ENCODE measurements around the gene PHRF1. TPM values are rescaled to one million over a fixed set of nuclear protein-coding genes. Genes with fewer than 3 reads are reported as not detected.

PHRF1 gene
- total RNA-seq, 2 donors from 2014 or later: 31.3 to 39.6 TPM

DNA sequence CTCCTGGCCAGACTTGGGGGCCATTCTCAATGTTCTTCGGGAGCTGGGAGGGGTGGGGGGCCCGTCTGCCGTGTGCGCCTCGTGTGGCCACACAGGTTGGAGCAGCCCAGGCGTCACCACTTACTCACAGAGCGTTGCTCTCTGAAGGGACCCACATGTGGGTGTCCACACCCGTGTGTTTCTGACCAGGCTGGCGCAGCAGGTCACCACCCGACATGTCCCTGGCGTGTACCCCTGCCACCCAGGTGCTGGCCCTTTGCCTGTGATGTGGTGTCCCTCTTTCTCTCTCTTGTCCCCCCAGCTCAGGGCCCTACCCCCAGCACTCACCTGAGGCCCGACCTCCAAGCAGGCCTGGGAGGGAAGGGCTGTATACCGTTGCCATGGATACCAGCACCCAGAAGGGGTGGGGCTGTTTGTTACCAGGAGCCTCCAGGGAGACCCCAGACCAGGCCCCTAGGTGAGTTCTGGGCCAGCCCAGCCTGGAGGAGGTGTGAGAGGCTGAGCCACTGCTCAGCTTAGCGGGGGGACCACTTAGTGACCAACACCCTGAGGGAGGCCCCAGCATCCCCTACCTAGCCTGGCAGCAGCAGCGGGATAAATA, 17.1 kb upstream of the PHRF1 start:
- H3K9me3 ChIP-seq: no peaks in the 10 kb centered on the region
- H3K27me3 ChIP-seq (replicated peaks; ENCODE audit: insufficient read depth): no peaks in the 10 kb centered on the region
- ATAC-seq (ENCODE audit: insufficient number of reproducible peaks, low FRiP score, low read depth): no peak
- no peak for DNase-seq (ENCODE audit: low spot score)
- no peak overlapping the region for H3K4me3 ChIP-seq
- TF ChIP-seq, protein P1, sequence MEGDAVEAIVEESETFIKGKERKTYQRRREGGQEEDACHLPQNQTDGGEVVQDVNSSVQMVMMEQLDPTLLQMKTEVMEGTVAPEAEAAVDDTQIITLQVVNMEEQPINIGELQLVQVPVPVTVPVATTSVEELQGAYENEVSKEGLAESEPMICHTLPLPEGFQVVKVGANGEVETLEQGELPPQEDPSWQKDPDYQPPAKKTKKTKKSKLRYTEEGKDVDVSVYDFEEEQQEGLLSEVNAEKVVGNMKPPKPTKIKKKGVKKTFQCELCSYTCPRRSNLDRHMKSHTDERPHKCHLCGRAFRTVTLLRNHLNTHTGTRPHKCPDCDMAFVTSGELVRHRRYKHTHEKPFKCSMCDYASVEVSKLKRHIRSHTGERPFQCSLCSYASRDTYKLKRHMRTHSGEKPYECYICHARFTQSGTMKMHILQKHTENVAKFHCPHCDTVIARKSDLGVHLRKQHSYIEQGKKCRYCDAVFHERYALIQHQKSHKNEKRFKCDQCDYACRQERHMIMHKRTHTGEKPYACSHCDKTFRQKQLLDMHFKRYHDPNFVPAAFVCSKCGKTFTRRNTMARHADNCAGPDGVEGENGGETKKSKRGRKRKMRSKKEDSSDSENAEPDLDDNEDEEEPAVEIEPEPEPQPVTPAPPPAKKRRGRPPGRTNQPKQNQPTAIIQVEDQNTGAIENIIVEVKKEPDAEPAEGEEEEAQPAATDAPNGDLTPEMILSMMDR (IDR thresholded peaks at IDR 0.05): no peak
- no peaks in the 10 kb centered on the region for H3K36me3 ChIP-seq
- H3K4me1 ChIP-seq (ENCODE audit: control insufficient read depth in 1 of 2, low read depth in 2 of 2): peaks cover 20 to 31% of the 10 kb centered on the region in 2 donors
- H3K27ac ChIP-seq: no peak overlapping the region

DNA sequence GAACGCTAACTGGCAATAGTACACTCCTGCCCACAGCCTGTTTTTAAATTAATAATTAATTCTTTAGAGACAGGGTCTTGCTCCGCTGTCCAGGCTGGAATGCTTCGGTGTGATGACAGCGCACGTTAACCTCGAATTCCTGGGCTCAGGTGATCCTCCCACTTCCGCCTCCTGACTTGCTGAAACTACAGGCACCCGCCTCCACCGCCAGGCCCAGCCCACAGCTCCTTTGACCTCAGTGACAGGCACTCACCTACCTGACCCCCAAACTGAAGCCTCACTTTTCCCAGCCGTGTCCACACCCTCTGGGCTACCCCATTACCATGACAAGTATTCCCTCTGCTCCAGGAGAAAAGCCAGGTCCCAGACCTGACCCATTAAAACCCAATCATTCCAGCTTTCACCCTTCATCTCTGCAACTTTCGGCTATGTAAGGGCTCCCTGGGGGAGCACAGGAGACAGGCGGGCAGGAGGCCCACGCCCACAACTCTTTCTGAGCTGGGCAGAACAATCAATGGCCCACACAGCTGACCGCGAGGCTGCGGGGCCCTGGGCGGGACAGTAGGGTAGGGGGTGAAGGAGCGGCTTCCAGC, 16.5 kb upstream of the PHRF1 start:
- TF ChIP-seq, protein P1 (IDR thresholded peaks at IDR 0.05): no peak
- no peaks in the 10 kb centered on the region for H3K27me3 ChIP-seq (replicated peaks; ENCODE audit: insufficient read depth)
- peak overlapping the region; percentile 89 for H3K4me3 ChIP-seq
- peaks cover 16 to 26% of the 10 kb centered on the region in 2 donors for H3K4me1 ChIP-seq (ENCODE audit: control insufficient read depth in 1 of 2, low read depth in 2 of 2)
- H3K36me3 ChIP-seq: no peaks in the 10 kb centered on the region
- H3K9me3 ChIP-seq: no peaks in the 10 kb centered on the region
- DNase-seq (ENCODE audit: low spot score): no peak
- no peak overlapping the region for H3K27ac ChIP-seq
- ATAC-seq (ENCODE audit: insufficient number of reproducible peaks, low FRiP score, low read depth): no peak

DNA sequence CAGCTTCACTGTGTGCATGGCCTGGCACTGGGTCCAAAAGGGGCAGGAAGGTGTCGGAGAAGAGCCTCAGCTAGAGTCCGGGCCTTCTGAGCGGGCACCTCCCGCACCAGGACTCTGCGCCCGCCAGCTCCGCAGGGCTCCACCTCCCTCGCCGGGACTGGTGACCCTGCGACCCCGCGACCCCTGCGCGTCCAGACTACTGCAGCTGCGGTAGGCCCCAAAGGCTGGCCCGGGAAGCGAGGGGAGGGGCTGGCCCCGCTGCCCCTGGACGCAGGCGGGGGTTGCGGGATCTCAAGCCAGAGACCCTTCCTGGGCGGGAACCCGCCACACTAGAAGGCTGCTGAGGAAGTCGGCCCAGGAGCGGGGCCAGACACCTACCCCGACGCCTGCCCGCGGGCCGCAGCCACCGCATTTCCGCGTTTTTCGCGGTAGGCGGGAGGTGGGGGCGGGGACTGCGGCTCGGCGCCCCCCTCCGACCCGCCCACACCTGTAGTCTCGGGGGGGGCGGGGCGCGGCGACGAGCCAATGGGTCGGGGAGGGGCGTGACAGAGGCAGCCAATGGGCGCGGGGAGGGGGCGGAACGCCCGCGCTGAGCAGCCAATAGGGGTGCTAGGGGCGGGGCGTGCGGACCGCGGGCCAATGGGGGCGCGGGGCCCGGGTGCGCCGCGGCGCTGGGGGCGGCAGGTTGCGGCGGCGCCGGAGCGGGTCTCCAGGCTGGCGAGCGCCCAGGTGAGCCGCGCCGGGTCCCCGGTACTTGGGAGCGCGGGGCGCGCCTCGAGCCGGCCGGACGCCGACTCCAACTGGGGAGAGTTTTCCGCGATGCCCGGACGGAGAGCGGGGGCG, 15.7 kb upstream of the PHRF1 start, which contains the start of the genes LMNTD2 and RASSF7:
Gene LMNTD2 (minus strand): TSS at position 434 of the 843 bp plus-strand sequence. CDS start 22 bp downstream, at position 412.
Gene RASSF7 (plus strand): TSS at position 666 of the 843 bp plus-strand sequence. CDS start 799 bp downstream, outside the sequence.
- peak within 1 kb of the TSS; percentile 89 for H3K4me3 ChIP-seq
- peak; percentile 80 for ATAC-seq (ENCODE audit: insufficient number of reproducible peaks, low FRiP score, low read depth)
- H3K27me3 ChIP-seq (replicated peaks; ENCODE audit: insufficient read depth): no peaks in the 10 kb centered on the region
- TF ChIP-seq, protein P1 (IDR thresholded peaks at IDR 0.05): no peak
- H3K27ac ChIP-seq: no peak within 1 kb of the TSS
- peak; percentile 51 for DNase-seq (ENCODE audit: low spot score)
- peaks cover 12 to 21% of the 10 kb centered on the region in 2 donors for H3K4me1 ChIP-seq (ENCODE audit: control insufficient read depth in 1 of 2, low read depth in 2 of 2)
- no peaks in the 10 kb centered on the region for H3K36me3 ChIP-seq
- H3K9me3 ChIP-seq: no peaks in the 10 kb centered on the region

DNA sequence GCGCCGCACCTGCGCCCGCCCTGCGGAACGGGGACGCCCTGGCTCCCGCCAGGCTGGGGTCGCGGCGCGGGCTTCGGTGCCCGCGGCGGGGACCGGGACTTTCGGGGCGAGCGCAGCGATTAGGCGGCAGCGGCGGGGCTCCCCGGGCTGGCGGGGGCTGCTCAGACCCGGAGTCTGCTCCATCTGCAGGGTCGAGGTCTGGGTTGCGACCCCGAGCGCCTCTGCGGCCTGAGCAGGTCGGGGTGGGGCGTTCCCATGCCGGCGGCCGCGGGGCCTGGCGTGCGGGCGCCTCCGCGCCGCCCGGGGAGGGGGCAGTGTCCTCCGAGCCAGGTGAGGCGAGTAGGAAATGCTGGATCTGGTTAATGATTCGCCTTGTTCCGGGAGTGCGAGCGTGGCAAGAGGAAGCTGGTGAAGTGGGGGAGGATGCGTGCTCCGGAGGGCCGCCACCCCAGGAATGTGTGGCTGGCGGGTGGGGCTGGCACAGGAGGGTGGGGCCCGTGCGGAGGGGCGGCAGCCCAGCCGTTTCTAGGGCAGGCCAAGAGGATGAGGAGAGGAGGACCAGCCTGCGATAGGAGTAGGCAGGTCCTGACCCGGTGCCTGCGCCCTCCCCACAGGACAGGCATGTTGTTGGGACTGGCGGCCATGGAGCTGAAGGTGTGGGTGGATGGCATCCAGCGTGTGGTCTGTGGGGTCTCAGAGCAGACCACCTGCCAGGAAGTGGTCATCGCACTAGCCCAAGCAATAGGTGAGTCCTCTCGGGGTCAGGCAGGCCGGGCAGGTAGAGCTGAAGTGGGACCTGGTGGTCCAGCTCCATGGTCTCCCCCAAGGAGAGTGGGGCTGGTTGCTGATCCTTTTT, 14.9 kb upstream of the PHRF1 start:
- Histone ChIP-seq H3K4me1 (ENCODE audit: control insufficient read depth in 1 of 2, low read depth in 2 of 2) (peaks cover 12 to 15% of the 10 kb centered on the region in 2 donors), H3K36me3 (no peaks in the 10 kb centered on the region), H3K9me3 (no peaks in the 10 kb centered on the region), H3K4me3 (peak overlapping the region; percentile 89), H3K27me3 (replicated peaks; ENCODE audit: insufficient read depth) (no peaks in the 10 kb centered on the region), H3K27ac (no peak overlapping the region)
- TF ChIP-seq, protein P1 (IDR thresholded peaks at IDR 0.05): no peak
- ATAC-seq (ENCODE audit: insufficient number of reproducible peaks, low FRiP score, low read depth) (no peak), DNase-seq (ENCODE audit: low spot score) (no peak)
